HG03139 (cell line): Measurements from ENCODE around the gene GFAP.

Experiments used
- ATAC-seq: cut with Tn5 transposase; IDR thresholded peaks from one replicate; pipeline ENCODE4 v1.9.1; 2021; ENCODE audit not compliant: unreplicated experiment

GFAP gene

DNA sequence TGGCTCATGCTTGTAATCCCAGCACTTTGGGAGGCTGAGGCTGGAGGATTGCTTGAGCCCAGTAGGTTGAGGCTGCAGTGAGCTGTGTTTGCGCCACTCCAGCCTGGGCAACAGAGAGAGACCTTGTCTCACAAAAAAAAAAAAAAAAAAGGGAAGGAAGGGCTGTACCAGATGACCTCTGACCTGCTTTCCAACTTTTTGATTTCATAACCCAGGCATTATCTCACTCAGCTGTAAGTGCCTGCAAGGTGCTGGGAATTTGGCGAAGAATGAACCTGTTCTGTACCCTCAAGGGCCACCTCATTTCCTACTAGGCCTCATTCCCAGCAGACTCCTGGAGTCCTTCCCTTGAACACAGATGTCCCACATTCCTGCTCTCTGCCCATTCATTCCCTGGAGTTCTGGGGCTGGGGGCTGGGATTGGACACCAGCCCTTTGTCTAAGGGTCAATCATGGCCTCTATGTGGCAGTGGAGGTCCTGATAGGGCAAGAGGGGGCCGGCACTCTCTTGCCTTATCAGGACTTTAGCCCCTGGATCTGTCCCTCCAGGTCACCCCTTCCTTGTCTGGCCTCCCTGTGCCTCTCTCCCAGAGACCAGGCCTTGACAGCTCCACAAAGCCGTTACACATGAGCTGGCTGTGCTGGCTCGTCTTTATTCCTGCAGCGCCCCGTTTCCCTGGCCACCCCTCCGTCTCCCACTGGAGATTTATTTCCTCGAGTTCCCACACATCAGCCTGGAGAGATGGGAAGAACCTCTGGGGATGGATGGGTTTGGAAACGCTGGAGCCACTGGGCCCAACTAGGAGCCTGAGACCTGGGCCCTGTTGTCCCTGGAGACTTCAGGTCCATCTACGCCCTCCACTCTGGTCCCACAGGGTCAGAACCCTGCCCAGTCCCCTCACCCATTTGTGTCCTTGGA is 821 bp upstream of the GFAP start:
- ATAC-seq = no peak

DNA sequence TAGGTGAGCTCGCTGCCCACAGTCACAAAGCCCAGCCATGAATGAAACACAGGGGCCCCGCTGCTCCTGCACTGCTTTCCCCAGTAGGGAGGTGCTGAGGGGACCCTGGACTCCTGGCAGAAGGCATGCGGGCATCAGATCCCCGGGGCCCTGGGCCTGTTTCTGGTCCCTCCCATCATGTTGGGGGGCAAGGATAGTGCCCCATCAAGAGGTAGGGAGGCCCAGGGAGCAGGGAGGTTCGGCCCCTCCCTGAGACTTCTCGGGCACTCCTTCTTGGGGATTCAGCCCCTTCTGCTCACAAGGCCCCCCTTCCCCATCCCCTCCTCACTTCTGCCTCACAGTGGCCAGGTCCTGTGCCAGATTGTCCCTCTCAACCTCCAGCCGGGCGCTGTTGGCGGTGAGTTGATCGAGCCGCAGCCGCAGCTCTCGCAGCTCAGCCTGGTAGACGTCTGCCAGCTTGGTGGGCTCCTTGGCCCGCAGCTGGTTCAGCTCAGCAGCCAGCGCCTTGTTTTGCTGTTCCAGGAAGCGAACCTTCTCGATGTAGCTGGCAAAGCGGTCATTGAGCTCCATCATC is 515 bp downstream of the GFAP start:
- no peak for ATAC-seq

DNA sequence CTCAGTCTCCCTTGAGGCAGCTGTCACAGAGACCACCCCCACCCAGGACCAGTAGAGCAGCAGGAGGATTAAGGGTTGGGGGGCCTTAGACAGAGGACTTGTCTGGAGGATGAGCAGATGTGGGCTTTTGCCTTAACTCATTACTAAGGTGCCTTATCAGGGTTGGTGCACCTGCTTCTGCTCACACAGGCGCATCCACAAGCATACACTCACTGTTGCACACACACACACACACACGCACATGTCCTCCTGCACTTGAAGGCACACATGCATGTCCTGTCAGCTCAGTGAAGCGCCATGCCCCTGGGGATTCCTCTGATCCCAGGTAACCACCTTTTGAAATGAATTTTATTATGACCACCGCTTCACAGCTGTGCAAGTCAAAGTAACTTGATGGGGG is 1.2 kb downstream of the GFAP start:
- ATAC-seq = no peak

GRCh38 chr17:44913676-44914075 is 1.6 kb downstream of the GFAP start:
- no peak for ATAC-seq

GRCh38 chr17:44912763-44913544 is 2.3 kb downstream of the GFAP start:
- no peak for ATAC-seq

DNA sequence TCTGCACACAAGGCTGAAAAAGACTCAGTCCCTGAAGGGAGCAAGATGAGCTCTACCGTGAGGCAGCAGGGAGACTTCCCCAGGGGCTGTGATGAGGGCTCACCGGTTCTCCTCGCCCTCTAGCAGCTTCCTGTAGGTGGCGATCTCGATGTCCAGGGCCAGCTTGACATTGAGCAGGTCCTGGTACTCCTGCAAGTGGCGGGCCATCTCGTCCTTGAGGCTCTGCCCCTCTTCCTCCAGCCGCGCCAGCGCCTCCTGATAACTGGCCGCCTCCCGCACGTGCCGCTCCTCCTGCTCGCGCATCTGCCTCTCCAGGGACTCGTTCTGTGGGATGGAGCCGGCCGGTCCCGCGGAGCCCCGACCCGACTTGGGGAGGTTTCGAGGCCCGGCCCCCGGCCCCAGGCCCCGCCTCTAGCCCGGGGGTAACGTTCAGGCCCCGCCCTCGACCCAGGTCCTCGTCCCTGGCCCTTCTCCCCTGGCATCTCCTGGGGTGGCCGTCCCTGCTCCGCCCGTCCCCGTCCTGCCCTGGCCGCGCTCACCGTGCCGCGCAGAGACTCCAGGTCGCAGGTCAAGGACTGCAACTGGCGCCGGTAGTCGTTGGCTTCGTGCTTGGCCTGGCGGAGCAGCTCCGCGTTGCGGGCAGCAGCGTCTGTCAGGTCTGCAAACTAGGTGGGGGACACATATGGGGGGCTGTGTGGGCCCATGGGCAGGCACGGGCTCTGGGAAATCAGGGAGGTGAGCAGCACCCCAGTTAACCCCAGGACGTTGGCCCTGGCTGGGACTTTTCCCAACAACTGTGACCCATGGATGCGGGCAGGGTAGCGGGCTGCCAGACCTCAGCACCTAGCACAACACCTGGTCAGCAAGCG is 3.9 kb downstream of the GFAP start:
- no peak for ATAC-seq

DNA sequence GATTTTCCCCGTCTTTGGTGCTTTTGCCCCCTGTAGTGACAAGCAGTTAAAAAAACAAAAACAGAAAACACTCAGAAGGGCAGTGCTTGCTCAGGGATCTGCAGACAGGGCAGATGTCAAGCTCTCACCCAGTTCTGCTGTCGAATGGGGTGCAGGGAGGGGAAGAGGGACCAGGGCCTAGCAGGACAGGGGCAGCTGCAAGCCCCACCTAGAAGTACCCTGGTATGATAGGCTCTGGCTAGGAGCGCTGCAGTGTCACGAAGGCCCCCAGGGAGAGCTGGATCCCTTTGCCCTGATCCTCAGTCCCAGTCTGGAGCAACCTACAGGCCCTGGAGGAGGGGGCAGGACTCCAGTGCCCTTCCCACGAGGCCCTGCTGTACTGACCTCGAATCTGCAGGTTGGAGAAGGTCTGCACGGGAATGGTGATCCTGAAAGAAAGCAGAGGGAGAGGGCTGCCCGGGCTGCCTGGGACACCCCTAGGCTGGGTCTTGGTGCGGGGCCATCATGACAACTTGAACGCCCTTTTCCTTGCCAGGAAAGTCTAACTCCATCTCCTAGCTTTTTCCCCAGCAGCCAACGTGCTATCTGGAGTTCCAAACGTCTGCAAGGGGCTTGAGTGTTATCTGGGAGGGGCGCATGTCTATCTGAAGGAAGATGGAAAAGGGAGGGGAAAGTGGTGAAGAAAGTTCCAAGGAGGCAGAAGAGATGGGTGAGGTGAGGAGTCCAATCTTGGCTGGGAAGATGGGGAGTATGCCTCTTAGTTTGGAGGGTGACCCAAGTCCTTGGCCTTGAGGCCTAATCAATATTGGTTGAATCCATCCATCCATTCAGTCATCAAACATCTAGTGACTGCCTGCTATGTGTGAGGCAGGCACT is 4.8 kb downstream of the GFAP start:
- ATAC-seq = no peak

DNA sequence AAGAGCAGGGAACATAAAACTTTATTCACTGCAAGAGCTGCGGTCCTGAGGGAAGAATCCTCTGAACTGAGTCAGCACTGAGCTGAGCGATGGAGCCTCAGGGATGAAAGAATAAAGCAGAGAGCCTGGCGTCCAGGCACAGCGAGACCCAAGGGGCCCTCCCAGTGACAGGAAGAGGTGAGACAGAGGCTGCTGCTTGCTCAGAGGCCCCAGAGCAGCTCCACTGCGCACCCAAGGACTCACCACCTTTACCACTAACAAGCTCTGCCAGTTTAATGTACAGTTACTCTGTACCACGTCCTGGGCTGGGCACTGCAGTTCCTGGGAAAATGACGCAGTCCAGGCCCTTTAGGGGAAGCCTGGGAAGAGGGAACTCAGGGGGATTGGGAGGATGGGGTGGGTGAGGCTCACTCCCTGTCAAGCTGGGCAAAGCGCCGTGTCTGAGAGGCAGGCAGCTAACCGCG is 5.6 kb downstream of the GFAP start:
- ATAC-seq = no peak

DNA sequence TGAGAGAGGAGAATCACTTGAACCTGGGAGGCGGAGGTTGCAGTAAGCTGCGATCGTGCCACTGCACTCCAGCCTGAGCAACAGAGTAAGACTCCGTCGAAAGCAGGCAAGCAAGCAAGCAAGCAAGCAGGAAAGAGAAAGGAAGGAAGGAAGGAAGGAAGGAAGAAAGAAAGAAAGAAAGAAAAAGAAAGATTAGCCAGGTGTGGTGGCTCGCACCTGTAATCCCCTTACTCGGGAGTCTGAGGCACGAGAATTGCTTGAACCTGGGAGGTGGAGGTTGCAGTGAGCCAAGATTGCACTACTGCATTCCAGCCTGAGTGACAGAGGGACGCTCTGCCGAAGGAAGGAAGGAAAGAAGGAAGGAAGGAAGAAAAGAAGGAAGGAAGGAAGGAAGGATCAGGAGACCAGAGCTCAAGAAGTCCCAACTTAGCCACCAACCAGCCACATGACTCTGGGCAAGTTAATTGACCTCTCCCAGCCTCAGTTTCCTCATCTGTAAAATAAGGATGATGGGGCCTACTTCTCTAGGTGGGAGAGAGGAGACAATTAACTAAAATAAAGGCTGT is 6.5 kb downstream of the GFAP start:
- no peak for ATAC-seq

DNA sequence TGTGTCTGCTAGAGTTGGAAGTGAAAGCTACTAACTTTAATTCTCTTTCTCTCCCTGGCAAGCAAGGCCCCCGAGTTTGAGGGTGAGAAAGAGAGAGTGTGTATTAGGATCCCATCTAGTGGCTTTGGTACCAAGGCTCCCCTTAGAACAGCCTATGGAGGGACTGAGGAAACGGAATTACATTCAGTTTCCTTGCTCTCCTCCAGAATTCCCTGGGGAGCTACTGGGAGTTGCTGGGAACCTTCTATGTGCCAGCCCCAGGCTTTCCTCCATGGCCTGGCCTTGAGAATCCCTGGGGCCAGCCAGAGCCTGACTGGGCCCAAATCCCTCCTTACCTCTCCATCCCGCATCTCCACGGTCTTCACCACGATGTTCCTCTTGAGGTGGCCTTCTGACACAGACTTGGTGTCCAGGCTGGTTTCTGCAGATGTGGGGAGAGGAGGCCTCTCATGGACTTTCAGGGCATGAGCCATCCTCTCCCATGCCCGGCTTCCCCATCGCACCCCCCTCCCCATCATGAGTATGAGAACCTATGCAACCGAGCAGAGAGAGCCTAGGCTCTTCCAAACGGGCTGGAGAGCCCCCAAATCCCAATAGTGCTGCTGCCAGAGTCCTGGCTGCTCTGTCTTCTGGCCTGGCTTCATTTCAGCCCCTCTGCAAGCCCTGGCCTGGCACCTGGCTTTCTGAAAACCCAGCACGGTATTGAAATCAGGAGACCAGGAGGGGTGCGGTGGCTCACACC is 7.4 kb downstream of the GFAP start:
- ATAC-seq = no peak

GRCh38 chr17:44906763-44907728 is 8.3 kb downstream of the GFAP start:
- no peak for ATAC-seq

DNA sequence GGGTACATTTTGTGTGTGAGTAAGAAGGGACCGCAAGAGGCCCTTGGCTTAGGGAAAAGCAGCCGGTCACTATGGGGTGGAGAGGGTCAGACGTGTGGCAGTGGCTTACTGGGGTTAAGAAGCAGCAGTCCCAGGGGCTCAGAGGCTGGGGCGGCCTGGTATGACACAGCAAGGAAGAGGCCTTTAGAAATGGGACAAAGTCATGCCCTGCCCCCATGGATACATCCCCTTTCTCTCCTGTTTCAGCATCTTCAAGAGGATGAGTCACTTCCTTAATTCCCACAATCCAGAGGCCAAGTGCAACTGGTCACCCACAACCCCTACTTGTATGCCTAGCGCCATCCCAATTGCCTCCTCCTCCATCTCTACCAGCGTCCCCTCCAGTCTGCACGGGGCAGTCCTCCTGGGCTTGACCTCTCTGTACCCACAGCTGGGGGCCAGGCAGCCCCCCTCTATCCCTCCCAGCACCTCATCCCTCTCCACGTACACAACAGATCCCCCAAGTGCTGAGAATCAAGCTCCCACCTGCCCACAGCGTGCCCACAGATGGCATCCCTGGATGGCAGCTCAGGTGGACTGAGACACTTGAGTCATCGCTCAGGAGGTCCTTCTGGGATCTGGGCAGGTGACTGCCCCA is 9.2 kb downstream of the GFAP start:
- no peak for ATAC-seq

DNA sequence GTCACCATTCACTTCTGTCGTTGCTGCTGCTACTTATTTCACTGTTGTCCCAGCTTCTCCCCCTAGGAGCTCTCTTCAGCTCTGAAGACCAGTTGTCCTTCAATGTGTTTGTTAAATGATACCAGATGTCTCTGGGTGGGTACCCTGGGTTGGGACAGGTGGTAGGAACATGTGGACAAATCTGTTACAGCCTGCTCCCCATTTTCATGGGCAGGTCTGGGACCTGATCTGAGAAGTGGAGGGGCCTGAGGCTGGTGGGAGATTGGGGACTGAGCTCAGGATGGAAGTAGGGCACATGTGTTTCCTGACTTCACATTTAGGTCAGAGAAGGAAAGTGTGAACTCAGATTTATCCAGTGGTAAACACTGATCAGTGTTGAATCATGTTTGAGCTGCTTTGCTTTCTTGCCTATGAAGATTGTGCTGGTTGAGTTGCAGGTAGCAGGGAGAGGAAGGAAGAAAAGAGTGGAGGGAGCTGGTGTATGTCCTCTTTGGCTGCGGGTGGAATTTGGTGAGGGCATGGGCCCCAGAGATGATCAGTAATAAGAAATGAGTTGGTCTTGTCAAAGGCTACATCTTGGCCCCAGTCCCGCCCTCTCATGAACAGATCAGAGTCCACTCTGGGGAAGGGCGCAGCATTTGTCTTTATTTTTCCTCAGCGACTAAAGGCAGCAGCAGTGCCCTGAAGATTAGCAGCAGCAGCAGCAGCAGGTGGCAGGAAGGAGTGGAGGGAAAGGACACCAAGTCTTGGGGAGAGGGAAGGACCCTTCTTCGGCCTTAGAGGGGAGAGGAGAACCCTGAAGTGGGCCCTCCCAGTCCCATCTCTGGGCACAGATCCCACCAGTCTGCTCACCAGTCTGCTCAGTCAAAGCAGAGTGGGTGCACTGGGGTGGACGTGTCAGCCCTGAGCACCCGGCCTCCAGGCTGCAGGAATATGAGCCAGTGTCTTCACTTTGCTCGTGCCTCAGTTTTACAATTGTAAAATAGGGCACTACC is 10.0 kb downstream of the GFAP start:
- ATAC-seq = no peak

DNA sequence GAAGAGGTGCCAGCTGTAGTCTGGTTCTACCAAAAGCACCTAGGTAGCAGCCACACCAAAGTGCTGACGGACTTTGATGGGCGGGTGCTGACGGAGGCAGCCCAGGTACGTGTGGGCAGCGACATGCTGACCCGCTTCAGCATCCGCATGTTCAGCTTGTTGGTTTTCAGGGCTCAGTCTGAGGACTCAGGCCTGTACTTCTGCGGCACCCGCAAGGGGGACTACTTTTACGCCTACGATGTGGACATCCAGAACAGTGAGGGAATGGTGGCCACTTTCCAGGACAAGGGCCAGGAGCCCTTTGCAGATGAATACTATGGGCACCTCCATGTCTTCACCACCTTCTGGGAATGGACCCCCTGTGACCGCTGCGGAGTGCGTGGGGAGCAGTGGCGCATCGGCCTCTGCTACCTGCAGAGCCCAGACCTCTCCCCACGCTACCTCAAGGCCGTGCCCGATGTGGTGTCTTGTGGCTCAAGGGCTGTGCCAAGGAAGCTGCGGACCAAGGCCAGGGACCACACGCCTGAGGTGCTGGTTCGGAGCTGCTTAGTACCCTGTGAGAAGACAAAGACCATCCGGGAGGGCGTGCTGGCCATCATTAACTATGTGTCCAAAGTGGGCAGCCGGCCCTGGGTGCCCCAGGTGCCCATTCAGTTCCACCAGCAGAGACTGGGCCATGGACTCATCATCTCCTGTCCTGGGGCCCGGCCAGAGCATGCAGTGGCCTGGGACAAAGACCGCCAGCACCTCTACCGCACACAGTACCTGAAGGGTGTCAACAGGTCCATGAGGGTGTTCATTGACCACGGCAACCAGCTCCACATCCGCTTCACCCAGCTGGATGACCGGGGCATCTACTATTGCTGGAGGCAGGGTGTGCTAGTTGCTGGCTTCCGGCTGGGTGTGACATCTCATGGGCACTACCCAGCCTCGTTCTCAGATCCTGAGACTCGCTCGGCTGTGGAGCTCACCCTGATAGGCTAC is 11.0 kb downstream of the GFAP start:
- no peak for ATAC-seq
